ENCODE measurements around the gene ADAMTSL2. TPM values are rescaled to one million over a fixed set of nuclear protein-coding genes. Genes with fewer than 3 reads are reported as not detected.

ADAMTSL2 gene
- polyA plus RNA-seq, 2 of the 4 experiments (the other 2 are of a cell fraction), result not detected

DNA sequence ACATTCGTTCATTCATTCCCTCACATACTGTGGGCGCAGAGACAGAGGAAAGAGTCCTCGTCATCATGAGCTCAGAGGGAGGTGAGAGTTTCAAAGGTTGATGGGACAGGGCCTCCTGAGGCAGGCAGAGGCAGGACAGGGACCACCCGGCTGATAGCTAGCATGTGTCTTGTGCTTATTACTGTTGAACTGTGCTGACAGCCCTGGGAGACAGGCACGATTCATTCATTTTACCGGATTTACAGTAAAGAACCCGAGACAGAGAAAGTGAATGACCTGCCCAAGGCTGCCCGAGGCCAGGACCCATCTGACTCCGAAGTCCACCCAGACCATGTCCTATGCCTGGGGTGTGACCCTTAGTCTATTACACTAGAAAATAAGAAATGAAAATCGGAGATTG, 79.6 kb downstream of the ADAMTSL2 start:
- TF ChIP-seq HOXA7 (CRISPR knock-in tag; IDR thresholded peaks at IDR 0.05) (no peak), MAFK (IDR thresholded peaks at IDR 0.05; ENCODE audit: partially characterized antibody) (no peak), HOXB5 (CRISPR knock-in tag; IDR thresholded peaks at IDR 0.05) (no peak), CEBPB (IDR thresholded peaks at IDR 0.05) (no peak), FOSB (CRISPR knock-in tag; IDR thresholded peaks at IDR 0.05) (no peak), MAZ (IDR thresholded peaks at IDR 0.05; ENCODE audit: borderline replicate concordance, low read depth, low read length) (no peak), RCOR1 (IDR thresholded peaks at IDR 0.05; ENCODE audit: low read depth, low read length) (no peak), CHD2 (IDR thresholded peaks at IDR 0.05; ENCODE audit: low read length, partially characterized antibody) (no peak), EP300 (IDR thresholded peaks at IDR 0.05) (no peak), CHD4 (IDR thresholded peaks at IDR 0.05; ENCODE audit: borderline replicate concordance) (no peak), CBX8 (IDR thresholded peaks at IDR 0.05) (no peak), CBX2 (IDR thresholded peaks at IDR 0.05; ENCODE audit: borderline replicate concordance, low read depth) (no peak), NFE2L2 (conservative IDR thresholded peaks at IDR 0.05; ENCODE audit: low read length) (no peak)
- TF ChIP-seq, protein P1, sequence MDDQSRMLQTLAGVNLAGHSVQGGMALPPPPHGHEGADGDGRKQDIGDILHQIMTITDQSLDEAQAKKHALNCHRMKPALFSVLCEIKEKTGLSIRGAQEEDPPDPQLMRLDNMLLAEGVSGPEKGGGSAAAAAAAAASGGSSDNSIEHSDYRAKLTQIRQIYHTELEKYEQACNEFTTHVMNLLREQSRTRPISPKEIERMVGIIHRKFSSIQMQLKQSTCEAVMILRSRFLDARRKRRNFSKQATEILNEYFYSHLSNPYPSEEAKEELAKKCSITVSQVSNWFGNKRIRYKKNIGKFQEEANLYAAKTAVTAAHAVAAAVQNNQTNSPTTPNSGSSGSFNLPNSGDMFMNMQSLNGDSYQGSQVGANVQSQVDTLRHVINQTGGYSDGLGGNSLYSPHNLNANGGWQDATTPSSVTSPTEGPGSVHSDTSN (IDR thresholded peaks at IDR 0.05), result no peak
- TF ChIP-seq, protein P2, sequence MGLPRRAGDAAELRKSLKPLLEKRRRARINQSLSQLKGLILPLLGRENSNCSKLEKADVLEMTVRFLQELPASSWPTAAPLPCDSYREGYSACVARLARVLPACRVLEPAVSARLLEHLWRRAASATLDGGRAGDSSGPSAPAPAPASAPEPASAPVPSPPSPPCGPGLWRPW (IDR thresholded peaks at IDR 0.05), result no peak
- TF ChIP-seq, protein P3, sequence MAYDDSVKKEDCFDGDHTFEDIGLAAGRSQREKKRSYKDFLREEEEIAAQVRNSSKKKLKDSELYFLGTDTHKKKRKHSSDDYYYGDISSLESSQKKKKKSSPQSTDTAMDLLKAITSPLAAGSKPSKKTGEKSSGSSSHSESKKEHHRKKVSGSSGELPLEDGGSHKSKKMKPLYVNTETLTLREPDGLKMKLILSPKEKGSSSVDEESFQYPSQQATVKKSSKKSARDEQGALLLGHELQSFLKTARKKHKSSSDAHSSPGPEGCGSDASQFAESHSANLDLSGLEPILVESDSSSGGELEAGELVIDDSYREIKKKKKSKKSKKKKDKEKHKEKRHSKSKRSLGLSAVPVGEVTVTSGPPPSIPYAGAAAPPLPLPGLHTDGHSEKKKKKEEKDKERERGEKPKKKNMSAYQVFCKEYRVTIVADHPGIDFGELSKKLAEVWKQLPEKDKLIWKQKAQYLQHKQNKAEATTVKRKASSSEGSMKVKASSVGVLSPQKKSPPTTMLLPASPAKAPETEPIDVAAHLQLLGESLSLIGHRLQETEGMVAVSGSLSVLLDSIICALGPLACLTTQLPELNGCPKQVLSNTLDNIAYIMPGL (CRISPR knock-in tag; IDR thresholded peaks at IDR 0.05; ENCODE audit: borderline replicate concordance), result no peak
- TF ChIP-seq, protein P4, sequence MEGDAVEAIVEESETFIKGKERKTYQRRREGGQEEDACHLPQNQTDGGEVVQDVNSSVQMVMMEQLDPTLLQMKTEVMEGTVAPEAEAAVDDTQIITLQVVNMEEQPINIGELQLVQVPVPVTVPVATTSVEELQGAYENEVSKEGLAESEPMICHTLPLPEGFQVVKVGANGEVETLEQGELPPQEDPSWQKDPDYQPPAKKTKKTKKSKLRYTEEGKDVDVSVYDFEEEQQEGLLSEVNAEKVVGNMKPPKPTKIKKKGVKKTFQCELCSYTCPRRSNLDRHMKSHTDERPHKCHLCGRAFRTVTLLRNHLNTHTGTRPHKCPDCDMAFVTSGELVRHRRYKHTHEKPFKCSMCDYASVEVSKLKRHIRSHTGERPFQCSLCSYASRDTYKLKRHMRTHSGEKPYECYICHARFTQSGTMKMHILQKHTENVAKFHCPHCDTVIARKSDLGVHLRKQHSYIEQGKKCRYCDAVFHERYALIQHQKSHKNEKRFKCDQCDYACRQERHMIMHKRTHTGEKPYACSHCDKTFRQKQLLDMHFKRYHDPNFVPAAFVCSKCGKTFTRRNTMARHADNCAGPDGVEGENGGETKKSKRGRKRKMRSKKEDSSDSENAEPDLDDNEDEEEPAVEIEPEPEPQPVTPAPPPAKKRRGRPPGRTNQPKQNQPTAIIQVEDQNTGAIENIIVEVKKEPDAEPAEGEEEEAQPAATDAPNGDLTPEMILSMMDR (IDR thresholded peaks at IDR 0.05), result no peak
- TF ChIP-seq, protein P5, sequence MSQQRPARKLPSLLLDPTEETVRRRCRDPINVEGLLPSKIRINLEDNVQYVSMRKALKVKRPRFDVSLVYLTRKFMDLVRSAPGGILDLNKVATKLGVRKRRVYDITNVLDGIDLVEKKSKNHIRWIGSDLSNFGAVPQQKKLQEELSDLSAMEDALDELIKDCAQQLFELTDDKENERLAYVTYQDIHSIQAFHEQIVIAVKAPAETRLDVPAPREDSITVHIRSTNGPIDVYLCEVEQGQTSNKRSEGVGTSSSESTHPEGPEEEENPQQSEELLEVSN (IDR thresholded peaks at IDR 0.05; ENCODE audit: borderline replicate concordance, low read depth), result no peak
- TF ChIP-seq, protein P6, sequence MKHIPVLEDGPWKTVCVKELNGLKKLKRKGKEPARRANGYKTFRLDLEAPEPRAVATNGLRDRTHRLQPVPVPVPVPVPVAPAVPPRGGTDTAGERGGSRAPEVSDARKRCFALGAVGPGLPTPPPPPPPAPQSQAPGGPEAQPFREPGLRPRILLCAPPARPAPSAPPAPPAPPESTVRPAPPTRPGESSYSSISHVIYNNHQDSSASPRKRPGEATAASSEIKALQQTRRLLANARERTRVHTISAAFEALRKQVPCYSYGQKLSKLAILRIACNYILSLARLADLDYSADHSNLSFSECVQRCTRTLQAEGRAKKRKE (CRISPR knock-in tag; IDR thresholded peaks at IDR 0.05; ENCODE audit: low read depth), result no peak
- 7% methylated on average over 10 of the region's 10 CpGs for WGBS (ENCODE audit: missing lambda C conversion rate)
- ATAC-seq (no peak), FAIRE-seq (no peak), DNase-seq (ENCODE audit: low read depth in 1 of 2, low spot score in 1 of 2) (no peak)
- Histone ChIP-seq H3K27ac (no peak overlapping the region), H3K4me2 (no peak overlapping the region), H3K4me1 (no peaks in the 10 kb centered on the region), H3K9me3 (no peaks in the 10 kb centered on the region), H3K4me3 (no peak overlapping the region)
- ChIA-PET POLR2A (no interaction called here), CTCF (no interaction called here)

DNA sequence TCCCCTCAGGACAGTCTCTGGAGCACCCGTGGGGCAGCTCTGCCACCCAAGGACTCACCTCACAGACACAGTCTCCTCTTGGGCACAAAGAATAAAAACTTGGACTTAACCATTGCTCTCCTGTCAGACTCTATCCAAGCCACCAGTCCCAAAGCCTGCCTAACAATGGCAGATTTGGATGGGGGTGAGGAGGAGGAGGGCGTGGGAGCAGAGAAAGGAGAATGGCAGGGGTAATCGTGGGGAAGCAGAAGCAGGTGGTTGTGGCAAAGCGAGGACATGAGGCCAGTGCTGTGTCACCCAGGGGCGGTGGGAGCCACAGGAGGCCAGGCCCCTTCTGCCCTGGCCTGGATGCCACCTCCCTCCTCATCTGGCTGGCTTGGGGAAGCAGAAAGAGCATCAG, 80.2 kb downstream of the ADAMTSL2 start:
- POLR2A ChIA-PET, result no interaction called here
- CTCF ChIA-PET, result no interaction called here
- Histone ChIP-seq H3K4me2 (no peak overlapping the region), H3K4me1 (no peaks in the 10 kb centered on the region), H3K9me3 (no peaks in the 10 kb centered on the region), H3K27ac (no peak overlapping the region), H3K4me3 (no peak overlapping the region)
- WGBS (ENCODE audit: missing lambda C conversion rate), result 27% methylated on average over 5 of the region's 5 CpGs
- ATAC-seq (no peak), FAIRE-seq (no peak), DNase-seq (ENCODE audit: low read depth in 1 of 2, low spot score in 1 of 2) (no peak)
- no peak for TF ChIP-seq JUN (IDR thresholded peaks at IDR 0.05)
- no peak for TF ChIP-seq ZNF302 (CRISPR knock-in tag; IDR thresholded peaks at IDR 0.05)
- TF ChIP-seq PHF8 (IDR thresholded peaks at IDR 0.05; ENCODE audit: borderline replicate concordance, low read depth), result no peak
- no peak for TF ChIP-seq CHD2 (IDR thresholded peaks at IDR 0.05; ENCODE audit: low read length, partially characterized antibody)
- no peak for TF ChIP-seq CBX2 (IDR thresholded peaks at IDR 0.05; ENCODE audit: borderline replicate concordance, low read depth)
- no peak for TF ChIP-seq RFX5 (IDR thresholded peaks at IDR 0.05)
- TF ChIP-seq, protein P7, sequence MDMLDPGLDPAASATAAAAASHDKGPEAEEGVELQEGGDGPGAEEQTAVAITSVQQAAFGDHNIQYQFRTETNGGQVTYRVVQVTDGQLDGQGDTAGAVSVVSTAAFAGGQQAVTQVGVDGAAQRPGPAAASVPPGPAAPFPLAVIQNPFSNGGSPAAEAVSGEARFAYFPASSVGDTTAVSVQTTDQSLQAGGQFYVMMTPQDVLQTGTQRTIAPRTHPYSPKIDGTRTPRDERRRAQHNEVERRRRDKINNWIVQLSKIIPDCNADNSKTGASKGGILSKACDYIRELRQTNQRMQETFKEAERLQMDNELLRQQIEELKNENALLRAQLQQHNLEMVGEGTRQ (IDR thresholded peaks at IDR 0.05), result no peak
- TF ChIP-seq, protein P8, sequence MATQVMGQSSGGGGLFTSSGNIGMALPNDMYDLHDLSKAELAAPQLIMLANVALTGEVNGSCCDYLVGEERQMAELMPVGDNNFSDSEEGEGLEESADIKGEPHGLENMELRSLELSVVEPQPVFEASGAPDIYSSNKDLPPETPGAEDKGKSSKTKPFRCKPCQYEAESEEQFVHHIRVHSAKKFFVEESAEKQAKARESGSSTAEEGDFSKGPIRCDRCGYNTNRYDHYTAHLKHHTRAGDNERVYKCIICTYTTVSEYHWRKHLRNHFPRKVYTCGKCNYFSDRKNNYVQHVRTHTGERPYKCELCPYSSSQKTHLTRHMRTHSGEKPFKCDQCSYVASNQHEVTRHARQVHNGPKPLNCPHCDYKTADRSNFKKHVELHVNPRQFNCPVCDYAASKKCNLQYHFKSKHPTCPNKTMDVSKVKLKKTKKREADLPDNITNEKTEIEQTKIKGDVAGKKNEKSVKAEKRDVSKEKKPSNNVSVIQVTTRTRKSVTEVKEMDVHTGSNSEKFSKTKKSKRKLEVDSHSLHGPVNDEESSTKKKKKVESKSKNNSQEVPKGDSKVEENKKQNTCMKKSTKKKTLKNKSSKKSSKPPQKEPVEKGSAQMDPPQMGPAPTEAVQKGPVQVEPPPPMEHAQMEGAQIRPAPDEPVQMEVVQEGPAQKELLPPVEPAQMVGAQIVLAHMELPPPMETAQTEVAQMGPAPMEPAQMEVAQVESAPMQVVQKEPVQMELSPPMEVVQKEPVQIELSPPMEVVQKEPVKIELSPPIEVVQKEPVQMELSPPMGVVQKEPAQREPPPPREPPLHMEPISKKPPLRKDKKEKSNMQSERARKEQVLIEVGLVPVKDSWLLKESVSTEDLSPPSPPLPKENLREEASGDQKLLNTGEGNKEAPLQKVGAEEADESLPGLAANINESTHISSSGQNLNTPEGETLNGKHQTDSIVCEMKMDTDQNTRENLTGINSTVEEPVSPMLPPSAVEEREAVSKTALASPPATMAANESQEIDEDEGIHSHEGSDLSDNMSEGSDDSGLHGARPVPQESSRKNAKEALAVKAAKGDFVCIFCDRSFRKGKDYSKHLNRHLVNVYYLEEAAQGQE (IDR thresholded peaks at IDR 0.05), result no peak
- no peak for TF ChIP-seq RARB (CRISPR knock-in tag; IDR thresholded peaks at IDR 0.05)
- TF ChIP-seq FOSL2 (IDR thresholded peaks at IDR 0.05), result no peak
- TF ChIP-seq FOSL2 (CRISPR knock-in tag; IDR thresholded peaks at IDR 0.05), result no peak
